H1 (cell line): ENCODE results near the gene NRIP2. TPM values are rescaled to one million over a fixed set of nuclear protein-coding genes. Genes with fewer than 3 reads are reported as not detected.
A peak's percentile ranks its signal among the peaks of the same experiment; 100 is the strongest.

Source experiments
- ATF3 ChIP-seq: IDR thresholded peaks from 2 replicates; pipeline ENCODE4 v1.6.1; 2011; ENCODE audit warnings: low read depth, mild to moderate bottlenecking, low read length; ENCODE audit not compliant: insufficient read depth
- BCL11A ChIP-seq, 2 experiments: IDR thresholded peaks; one replicate each; pipeline ENCODE4 v1.6.1; 2011; ENCODE audit warnings: low read depth in 2 of 2, low read length in 2 of 2, mild to moderate bottlenecking in 2 of 2
- CHD2 ChIP-seq: IDR thresholded peaks from 2 replicates; pipeline ENCODE4 v1.6.1; 2012; ENCODE audit warnings: low read length, improper control_type of control experiment
- CREB1 ChIP-seq: IDR thresholded peaks from 2 replicates; pipeline ENCODE4 v1.6.1; 2012; ENCODE audit warnings: inconsistent platforms
- E2F6 ChIP-seq: IDR thresholded peaks from 2 replicates; pipeline ENCODE4 v1.6.1; 2012; ENCODE audit warnings: inconsistent platforms
- EP300 ChIP-seq, 2 experiments: IDR thresholded peaks; 1 replicate in 1 of 2; 2 replicates in 1 of 2; pipeline ENCODE4 v1.6.1; 2011 to 2012; ENCODE audit warnings: low read depth in 2 of 2, low read length in 2 of 2, mild to moderate bottlenecking in 2 of 2, borderline replicate concordance in 1 of 2, inconsistent platforms in 1 of 2, moderate library complexity in 1 of 2
- FOSL1 ChIP-seq: IDR thresholded peaks from 2 replicates; pipeline ENCODE4 v1.6.1; 2011; ENCODE audit warnings: mild to moderate bottlenecking, low read depth, low read length, moderate library complexity; ENCODE audit not compliant: insufficient read depth
- GABPA ChIP-seq: IDR thresholded peaks from 2 replicates; pipeline ENCODE4 v1.6.1; 2011; ENCODE audit warnings: mild to moderate bottlenecking, low read length, moderate library complexity, borderline replicate concordance; ENCODE audit not compliant: insufficient read depth
- GTF2F1 ChIP-seq: IDR thresholded peaks from 2 replicates; pipeline ENCODE4 v1.6.1; 2012; ENCODE audit warnings: low read depth, low read length, improper control_type of control experiment, borderline replicate concordance
- HDAC2 ChIP-seq, 2 experiments: fragments of 300-600 bp in 1 of 2; sonication (generic) in 1 of 2; IDR thresholded peaks; 2 replicates each; pipeline ENCODE4 v1.6.1; 2011 to 2012; ENCODE audit warnings: low read depth in 2 of 2, low read length in 2 of 2, mild to moderate bottlenecking in 2 of 2, moderate library complexity in 2 of 2, borderline replicate concordance in 1 of 2, inconsistent platforms in 1 of 2
- NRF1 ChIP-seq: IDR thresholded peaks from 2 replicates; pipeline ENCODE4 v1.6.1; 2011; ENCODE audit warnings: mild to moderate bottlenecking, low read depth, low read length, improper control_type of control experiment
- POLR2A ChIP-seq, 2 experiments: IDR thresholded peaks; 1 replicate in 1 of 2; 2 replicates in 1 of 2; pipeline ENCODE4 v1.6.1; 2011; ENCODE audit warnings: low read depth in 2 of 2, low read length in 2 of 2, mild to moderate bottlenecking in 2 of 2; ENCODE audit errors: control extremely low read depth in 1 of 2
- POLR2AphosphoS5 ChIP-seq: IDR thresholded peaks from 2 replicates; pipeline ENCODE4 v1.6.1; 2011; ENCODE audit warnings: low read depth, low read length
- RBBP5 ChIP-seq: IDR thresholded peaks from 2 replicates; pipeline ENCODE4 v1.7.1; 2012; ENCODE audit warnings: low read depth, mild to moderate bottlenecking, inconsistent platforms, low read length, moderate library complexity, borderline replicate concordance
- RXRA ChIP-seq: IDR thresholded peaks from 2 replicates; pipeline ENCODE4 v1.6.1; 2011; ENCODE audit warnings: low read depth, mild to moderate bottlenecking, low read length, moderate library complexity; ENCODE audit not compliant: insufficient read depth
- SP1 ChIP-seq: IDR thresholded peaks from 2 replicates; pipeline ENCODE4 v1.6.1; 2011; ENCODE audit warnings: low read depth, low read length
- TAF1 ChIP-seq: IDR thresholded peaks from 2 replicates; pipeline ENCODE4 v1.6.1; 2011; ENCODE audit warnings: mild to moderate bottlenecking, low read depth, low read length
- TBP ChIP-seq: IDR thresholded peaks from 2 replicates; pipeline ENCODE4 v1.6.1; 2011; ENCODE audit warnings: low read depth, low read length, improper control_type of control experiment
- TCF12 ChIP-seq: IDR thresholded peaks from 2 replicates; pipeline ENCODE4 v1.6.1; 2011; ENCODE audit warnings: low read depth, mild to moderate bottlenecking, low read length
- TEAD4 ChIP-seq: IDR thresholded peaks from 2 replicates; pipeline ENCODE4 v1.6.1; 2012; ENCODE audit warnings: low read depth, low read length, inconsistent platforms, mixed read lengths
- USF2 ChIP-seq: IDR thresholded peaks from 2 replicates; pipeline ENCODE4 v1.6.1; 2011; ENCODE audit warnings: low read length, improper control_type of control experiment
- polyA plus RNA-seq, 7 experiments: library from polyadenylated mRNA; depleted of rRNA in 3 of 7; stranded (reverse) in 5 of 7; unstranded in 2 of 7; fragments of >200 nt in 5 of 7; fragments of 200-250 nt in 2 of 7; gene quantifications; 1 replicate in 5 of 7; 2 replicates in 1 of 7; 4 replicates in 1 of 7; pipeline versions ENCODE4 v1.2.1 to v1.2.3, GENCODE V29; 2011 to 2013; ENCODE audit warnings: missing spikeins in 2 of 7, mixed read lengths in 2 of 7
- total RNA-seq: library from RNA; stranded (reverse); fragmentation: NEBNext Ultra II Directional; extraction: Animal tissue kit (Norgen Biotek cat#: 25700); gene quantifications from 2 replicates; pipeline ENCODE4 v1.2.1, GENCODE V29; 2021

NRIP2 gene
- total and polyA plus RNA-seq, 2 of the 8 experiments (the other 6 are each of a cell fraction or from before 2014, with no cell fraction given): 0.06 TPM; not detected in 1

GRCh38 chr12:2812290-2813213, 22.3 kb downstream of the NRIP2 start, which contains the start of gene ITFG2 (continued):
- TF ChIP-seq SP1 (peak; percentile 92), HDAC2 (IDR thresholded peaks at IDR 0.05; ENCODE audit: borderline replicate concordance in 1 of 2, low read depth in 2 of 2, low read length in 2 of 2) (no peak), POLR2A (IDR thresholded peaks at IDR 0.05; ENCODE audit: control extremely low read depth in 1 of 2, low read depth in 2 of 2, low read length in 2 of 2) (peak; percentile 91 to 99), ATF3 (peak; percentile 79), TCF12 (no peak), TBP (peak; percentile 87), TAF1 (peak; percentile 88), GTF2F1 (0 out of 2 replicates have a peak, but pooled peaks have one; percentile 63), POLR2AphosphoS5 (peak; percentile 99), BCL11A (IDR thresholded peaks at IDR 0.05; ENCODE audit: low read depth in 2 of 2, low read length in 2 of 2) (no peak), USF2 (peak; percentile 69), EP300 (IDR thresholded peaks at IDR 0.05; ENCODE audit: borderline replicate concordance in 1 of 2, low read depth in 2 of 2, low read length in 2 of 2) (peak in 1 of 2 experiments; percentile 37; a peak in 1 of 3 replicates), FOSL1 (no peak), E2F6 (peak; percentile 65), CREB1 (peak; percentile 85), RXRA (peak; percentile 86; the same call in 1 of the 2 replicates), CHD2 (peak; percentile 70), GABPA (peak; percentile 72; the same call in 1 of the 2 replicates), RBBP5 (peak; percentile 92), NRF1 (peak; percentile 78), TEAD4 (0 out of 2 replicates have a peak, but pooled peaks have one; percentile 2)
